NCI-H1092 (cell line): ENCODE data around the gene NXPH4.

Experiments
- DNase-seq: peaks from one replicate; lab custom pipeline; 2025; lab: John Stamatoyannopoulos, UW

The NXPH4 gene

DNA sequence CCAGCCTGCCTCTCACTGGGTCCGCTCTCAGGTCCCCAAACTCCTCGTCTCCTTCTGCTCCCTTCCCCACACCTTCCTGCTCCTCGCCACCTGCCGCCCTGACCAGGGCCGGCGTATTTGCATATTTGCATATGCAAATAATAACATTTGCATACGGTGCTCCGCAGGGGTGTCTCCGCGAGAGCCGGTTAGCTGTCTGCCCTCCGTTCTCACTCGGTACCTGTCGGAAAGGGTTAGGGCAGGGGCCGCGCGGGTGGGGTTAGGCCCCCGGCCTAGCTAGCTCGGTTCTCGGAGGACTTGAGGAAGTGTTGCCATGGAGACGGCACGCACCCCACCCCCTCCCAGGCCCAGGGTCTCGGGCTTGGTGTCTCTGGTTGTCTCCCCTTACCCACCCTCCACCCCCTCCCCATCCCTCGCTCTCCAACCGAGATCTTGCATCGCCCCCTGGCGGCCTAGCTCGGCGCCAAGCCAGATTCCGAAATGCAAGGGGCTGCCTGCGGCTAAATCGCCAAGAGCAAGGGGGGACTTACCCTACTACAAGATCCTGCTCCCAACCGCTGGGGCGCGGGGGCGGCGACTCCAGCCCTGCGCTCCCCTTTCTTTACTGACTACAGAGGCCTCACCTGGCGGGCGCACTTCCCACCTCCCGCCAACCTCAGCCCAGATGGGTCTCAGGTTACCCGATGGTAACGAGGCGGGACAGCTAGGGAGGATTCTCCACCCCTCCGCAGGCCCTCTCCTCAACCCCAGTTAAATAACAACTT lies 26.3 kb downstream of the NXPH4 start:
- DNase-seq: peak; percentile 77

DNA sequence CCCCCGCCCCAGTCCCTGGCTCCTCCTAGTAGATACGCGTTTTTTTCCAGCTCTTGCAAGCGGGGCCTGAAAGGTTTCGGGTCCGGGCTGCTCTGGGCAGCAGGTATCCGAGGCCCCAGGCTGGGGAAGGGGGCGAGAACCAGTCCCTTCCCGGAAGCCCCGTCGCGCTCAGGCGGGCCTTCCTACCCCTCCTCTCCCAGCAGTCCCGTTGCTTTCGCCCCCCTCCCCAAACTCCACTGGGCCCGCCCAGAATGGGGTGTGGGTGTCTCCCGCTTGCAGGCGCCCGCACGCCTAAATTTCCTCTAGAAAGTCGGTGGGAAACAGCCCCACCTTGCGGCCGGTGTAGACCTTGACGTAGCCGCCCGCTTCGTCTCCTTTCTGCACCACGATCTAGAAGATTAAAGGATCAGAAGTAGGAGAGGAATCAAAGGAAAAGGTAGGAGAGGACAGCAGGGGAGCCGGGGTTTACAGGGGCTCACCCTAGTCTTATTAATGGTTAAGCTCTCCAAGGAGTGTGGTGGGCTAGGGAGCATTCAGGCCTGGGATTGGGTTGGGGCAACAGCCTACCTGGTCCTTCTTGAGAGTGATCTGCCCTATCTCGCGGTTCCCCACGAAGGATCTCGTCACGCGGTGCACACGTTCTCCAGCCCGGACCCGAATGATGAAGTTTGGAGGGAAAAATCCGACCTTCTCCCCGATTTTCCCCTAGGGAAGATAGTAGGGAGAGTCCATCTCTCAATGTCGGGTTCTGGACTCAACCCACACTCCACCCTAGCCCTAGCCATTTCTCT lies 27.1 kb downstream of the NXPH4 start:
- DNase-seq: peak; percentile 61

- no peak for DNase-seq
Observed at GRCh38 chr12:57244312-57244696, 27.7 kb downstream of the NXPH4 start.

GRCh38 chr12:57247041-57247440 lies 30.4 kb downstream of the NXPH4 start:
- no peak for DNase-seq

DNA sequence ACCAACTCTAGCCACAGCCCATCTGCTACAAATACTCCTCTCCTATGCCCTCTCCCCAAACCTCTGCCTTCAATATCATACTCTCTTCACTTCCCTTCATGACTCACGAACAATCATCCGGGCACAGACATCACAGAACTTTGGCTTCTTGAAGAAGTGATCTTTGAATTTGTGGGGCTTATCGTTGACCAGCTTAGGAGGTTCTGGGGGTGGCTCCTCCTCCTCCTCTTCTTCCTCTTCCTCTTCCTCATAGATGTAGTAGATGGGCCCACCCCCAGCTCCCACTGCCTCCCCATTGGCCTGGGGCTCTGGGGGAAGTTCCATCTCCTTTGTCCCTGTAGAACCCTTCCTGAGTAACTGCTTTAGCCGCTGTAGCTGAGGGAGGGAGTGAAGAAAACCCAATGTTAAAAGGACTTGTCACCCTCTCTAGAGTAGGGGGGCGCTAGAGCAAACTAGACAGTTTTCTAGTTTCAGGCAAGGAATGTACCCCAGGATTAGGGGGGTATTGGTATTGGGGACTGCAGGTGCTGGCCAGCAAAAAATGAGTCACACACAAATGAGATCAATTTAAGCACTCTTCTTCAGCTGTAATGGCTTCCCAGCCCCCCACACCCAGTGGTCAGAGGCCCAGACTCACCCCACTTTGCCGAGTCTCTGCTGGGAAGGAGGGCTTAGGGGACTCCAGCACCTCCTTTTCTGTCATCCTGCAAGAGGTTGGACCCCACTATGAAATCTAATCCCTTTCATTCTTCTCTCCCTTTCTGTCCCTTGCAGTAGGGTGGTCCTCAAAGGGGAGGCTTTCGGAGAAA lies 32.5 kb downstream of the NXPH4 start:
- DNase-seq: no peak

- DNase-seq: no peak
Observed at GRCh38 chr12:57250541-57250940, 33.9 kb downstream of the NXPH4 start.

DNA sequence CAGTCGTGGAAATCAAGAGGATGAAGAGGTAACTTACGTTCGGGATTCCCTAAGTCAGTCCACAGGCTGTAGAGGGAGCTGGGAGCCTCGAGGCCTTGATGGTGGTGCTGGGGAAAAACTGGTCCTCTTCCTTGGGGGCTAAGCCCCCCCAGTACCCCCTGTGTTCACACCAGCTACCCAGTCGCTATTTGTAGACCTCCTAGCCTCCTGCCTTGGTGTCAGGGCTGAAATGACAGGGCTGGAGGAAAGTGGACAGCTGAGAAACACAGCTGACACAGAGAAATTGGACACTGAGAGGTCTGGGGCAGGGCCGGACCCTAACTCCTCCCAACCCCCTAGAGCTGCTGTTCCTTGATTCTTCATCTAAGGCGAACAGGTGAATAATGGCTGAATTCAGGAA lies 34.4 kb downstream of the NXPH4 start, which contains the start of gene STAC3:
TSS of gene STAC3 (minus strand) at position 232 of the 400 bp plus-strand sequence. CDS start 1,551 bp downstream, outside the sequence.
- DNase-seq: no peak

GRCh38 chr12:57254506-57255280 lies 38.1 kb downstream of the NXPH4 start:
- no peak for DNase-seq

GRCh38 chr12:57255916-57256315 lies 39.3 kb downstream of the NXPH4 start:
- no peak for DNase-seq

DNA sequence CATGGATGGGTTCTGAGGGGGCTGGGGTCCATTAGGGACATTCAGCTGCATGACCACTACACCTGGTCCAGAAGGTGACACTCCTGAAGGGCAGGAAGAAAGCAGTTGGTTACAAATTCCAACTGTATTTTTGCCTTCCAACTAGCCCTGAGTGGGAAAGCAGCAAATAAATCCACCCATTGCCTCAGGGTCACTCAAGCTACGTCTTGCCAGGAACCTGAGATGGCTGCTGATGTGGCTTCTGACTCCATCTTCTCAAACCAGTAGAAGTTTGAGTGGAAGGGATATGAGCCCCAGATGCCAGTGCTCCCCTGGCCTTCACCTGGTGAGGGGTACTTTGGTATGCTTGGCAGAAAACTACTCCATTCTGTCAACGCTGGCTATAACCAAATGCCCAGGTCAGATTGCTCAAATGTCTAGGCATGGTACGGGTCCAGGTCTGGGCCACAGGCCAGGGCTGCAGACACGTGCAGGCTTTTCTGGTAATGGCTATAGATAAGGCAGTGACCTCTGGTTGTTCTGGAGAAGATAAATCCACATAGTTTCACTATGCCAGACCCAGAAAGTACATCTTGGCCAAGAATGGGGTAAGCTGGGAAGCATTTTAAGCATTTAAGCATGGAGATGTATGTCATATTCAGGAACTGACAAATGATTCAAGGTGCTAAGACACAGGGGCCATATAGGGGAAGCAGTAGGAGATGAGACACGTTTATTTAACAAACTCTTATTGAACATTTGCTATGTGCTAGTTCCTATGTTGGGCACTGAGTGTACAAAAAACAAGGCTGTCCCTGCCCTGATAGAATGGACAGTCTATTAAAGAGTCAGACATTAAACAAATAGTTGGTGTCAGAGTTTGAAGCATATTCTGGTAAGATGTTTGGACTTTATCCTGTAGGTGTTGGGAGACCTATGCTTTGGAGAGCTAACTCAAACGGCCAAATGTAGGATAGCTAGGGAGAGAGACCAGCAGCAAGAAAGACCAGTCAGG lies 42.7 kb downstream of the NXPH4 start:
- no peak for DNase-seq

- no peak for DNase-seq
Observed at GRCh38 chr12:57260366-57260765, 43.8 kb downstream of the NXPH4 start.

DNA sequence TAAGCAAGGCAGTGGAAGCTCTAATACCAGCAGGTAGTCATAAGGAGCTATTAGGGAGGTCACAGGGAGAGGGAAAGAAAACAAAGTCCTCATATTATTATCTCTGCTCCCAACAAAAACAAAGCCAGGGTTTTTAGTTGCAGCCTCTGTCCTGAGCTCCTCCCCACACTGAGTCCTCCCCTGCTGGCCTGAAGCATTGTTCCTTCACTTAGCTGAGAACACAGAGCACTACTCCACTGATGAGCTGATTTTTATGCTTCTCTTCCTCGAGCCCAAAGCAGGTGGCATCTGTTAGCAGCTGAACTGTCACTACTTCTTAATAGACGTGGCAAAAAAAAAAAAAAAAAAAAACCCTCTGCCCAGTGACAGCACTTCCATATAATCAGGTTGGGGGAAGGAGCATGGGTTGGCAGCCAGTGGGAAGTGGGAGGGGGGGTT lies 44.9 kb downstream of the NXPH4 start:
- peak; percentile 73 for DNase-seq

- DNase-seq: no peak
Observed at GRCh38 chr12:57262126-57262822, 45.7 kb downstream of the NXPH4 start.

- DNase-seq: no peak
Observed at GRCh38 chr12:57263096-57263495, 46.5 kb downstream of the NXPH4 start.

GRCh38 chr12:57266681-57267080 lies 50.1 kb downstream of the NXPH4 start:
- no peak for DNase-seq

DNA sequence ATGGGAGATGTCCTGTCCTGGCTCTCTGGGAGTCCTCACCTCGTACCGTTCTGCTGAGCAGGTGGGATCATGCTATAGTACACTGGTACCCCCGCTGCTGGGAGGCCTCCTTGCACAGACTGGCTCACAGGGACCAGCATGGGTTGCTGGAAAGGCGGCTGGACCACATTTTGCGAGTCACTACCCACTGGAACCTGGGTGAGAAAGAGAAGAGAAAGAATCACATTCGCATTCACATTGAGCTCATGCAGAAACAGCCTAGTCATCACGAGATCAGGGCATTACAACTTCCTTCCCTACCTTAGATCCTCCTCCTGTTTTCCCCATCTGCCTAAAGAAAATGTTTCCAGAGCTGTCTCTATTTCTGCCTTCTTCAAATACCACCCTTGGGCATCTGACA lies 51.7 kb downstream of the NXPH4 start:
- no peak for DNase-seq

- DNase-seq: no peak
Observed at GRCh38 chr12:57270966-57271470, 54.4 kb downstream of the NXPH4 start.

GRCh38 chr12:57272337-57273151 lies 56.0 kb downstream of the NXPH4 start:
- DNase-seq: no peak

GRCh38 chr12:57273516-57273915 lies 56.9 kb downstream of the NXPH4 start:
- DNase-seq: no peak
